Measurements from ENCODE around the gene LDHA. TPM values are rescaled to one million over a fixed set of nuclear protein-coding genes. Genes with fewer than 3 reads are reported as not detected.

The LDHA gene
- total and polyA plus RNA-seq, 9 of the 15 experiments (the other 6 are each of a cell fraction or from before 2014, with no cell fraction given), result 535 to 3,001 (median 926) TPM

DNA sequence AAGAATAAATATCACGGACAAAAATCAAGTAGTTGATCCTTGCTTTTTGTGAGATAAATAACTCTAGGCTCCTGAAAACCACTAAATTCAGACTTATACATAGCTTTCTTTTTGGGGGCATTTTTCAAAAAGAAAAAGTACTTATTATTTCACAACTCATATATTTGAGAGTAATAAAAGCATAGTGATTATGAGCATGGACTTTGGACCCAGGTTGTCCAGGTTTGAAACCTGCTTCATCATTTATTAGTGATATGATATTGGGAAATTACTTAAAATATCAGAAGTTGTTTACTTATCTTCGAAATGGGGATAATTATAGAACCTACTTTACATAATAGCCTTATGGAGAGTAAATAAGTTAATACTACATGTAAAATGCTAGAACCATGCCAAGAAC lies 44.3 kb downstream of the LDHA start:
- Histone ChIP-seq H3K4me3 (no peak overlapping the region), H3K36me3 (ENCODE audit: control insufficient read depth, insufficient read depth, low read length) (no peaks in the 10 kb centered on the region), H3K27ac (ENCODE audit: extremely low read depth, low read depth, low read length) (no peak overlapping the region), H3K9ac (ENCODE audit: insufficient read depth in 1 of 2, low read depth in 2 of 2, low read length in 2 of 2) (no peak overlapping the region), H3K9me3 (replicated peaks; ENCODE audit: control insufficient read depth, insufficient read depth, low read depth, low read length) (no peaks in the 10 kb centered on the region), H3K79me2 (ENCODE audit: control insufficient read depth, insufficient read depth, low read length) (no peaks in the 10 kb centered on the region), H3K9me1 (ENCODE audit: control insufficient read depth, insufficient read depth, low read length) (no peaks in the 10 kb centered on the region), H3K4me1 (replicated peaks in 1 of 2; ENCODE audit: control insufficient read depth in 2 of 2, insufficient read depth in 2 of 2, low read length in 2 of 2) (no peaks in the 10 kb centered on the region), H3K27me3 (ENCODE audit: control insufficient read depth in 2 of 2, insufficient read depth in 2 of 2, low read length in 2 of 2) (no peaks in the 10 kb centered on the region), H3K4me2 (ENCODE audit: insufficient read depth, low read length) (no peak overlapping the region), H4K20me1 (replicated peaks; ENCODE audit: control insufficient read depth, insufficient read depth, low read length) (no peaks in the 10 kb centered on the region), H2AFZ (ENCODE audit: low read depth, low read length) (no peak overlapping the region)
- TF ChIP-seq RBFOX2 (IDR thresholded peaks at IDR 0.05; ENCODE audit: low read depth, low read length) (no peak), POLR3A (IDR thresholded peaks at IDR 0.05; ENCODE audit: borderline replicate concordance, extremely low read depth, insufficient read depth, insufficient read length) (no peak), ERF (CRISPR knock-in tag; IDR thresholded peaks at IDR 0.05) (no peak), KLF6 (CRISPR knock-in tag; IDR thresholded peaks at IDR 0.05; ENCODE audit: borderline replicate concordance) (no peak), TRIM24 (IDR thresholded peaks at IDR 0.05) (no peak), MAFK (IDR thresholded peaks at IDR 0.05; ENCODE audit: low read length) (no peak), SAP30 (IDR thresholded peaks at IDR 0.05; ENCODE audit: borderline replicate concordance, insufficient read depth, low read depth, low read length, poor library complexity, severe bottlenecking) (no peak), MEF2A (IDR thresholded peaks at IDR 0.05; ENCODE audit: control insufficient read depth, low read depth, low read length) (no peak), ZNF507 (tag; conservative IDR thresholded peaks at IDR 0.05) (no peak), DIDO1 (tag; IDR thresholded peaks at IDR 0.05; ENCODE audit: low read depth) (no peak), MTA1 (IDR thresholded peaks at IDR 0.05; ENCODE audit: borderline replicate concordance) (no peak), ZNF165 (CRISPR knock-in tag; IDR thresholded peaks at IDR 0.05; ENCODE audit: borderline replicate concordance) (no peak), ZNF217 (CRISPR knock-in tag; IDR thresholded peaks at IDR 0.05) (no peak), POLR2B (IDR thresholded peaks at IDR 0.05; ENCODE audit: low read depth, partially characterized antibody) (no peak)
- TF ChIP-seq, protein P1, sequence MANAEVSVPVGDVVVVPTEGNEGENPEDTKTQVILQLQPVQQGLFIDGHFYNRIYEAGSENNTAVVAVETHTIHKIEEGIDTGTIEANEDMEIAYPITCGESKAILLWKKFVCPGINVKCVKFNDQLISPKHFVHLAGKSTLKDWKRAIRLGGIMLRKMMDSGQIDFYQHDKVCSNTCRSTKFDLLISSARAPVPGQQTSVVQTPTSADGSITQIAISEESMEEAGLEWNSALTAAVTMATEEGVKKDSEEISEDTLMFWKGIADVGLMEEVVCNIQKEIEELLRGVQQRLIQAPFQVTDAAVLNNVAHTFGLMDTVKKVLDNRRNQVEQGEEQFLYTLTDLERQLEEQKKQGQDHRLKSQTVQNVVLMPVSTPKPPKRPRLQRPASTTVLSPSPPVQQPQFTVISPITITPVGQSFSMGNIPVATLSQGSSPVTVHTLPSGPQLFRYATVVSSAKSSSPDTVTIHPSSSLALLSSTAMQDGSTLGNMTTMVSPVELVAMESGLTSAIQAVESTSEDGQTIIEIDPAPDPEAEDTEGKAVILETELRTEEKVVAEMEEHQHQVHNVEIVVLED (CRISPR knock-in tag; IDR thresholded peaks at IDR 0.05), result no peak
- TF ChIP-seq, protein P2, sequence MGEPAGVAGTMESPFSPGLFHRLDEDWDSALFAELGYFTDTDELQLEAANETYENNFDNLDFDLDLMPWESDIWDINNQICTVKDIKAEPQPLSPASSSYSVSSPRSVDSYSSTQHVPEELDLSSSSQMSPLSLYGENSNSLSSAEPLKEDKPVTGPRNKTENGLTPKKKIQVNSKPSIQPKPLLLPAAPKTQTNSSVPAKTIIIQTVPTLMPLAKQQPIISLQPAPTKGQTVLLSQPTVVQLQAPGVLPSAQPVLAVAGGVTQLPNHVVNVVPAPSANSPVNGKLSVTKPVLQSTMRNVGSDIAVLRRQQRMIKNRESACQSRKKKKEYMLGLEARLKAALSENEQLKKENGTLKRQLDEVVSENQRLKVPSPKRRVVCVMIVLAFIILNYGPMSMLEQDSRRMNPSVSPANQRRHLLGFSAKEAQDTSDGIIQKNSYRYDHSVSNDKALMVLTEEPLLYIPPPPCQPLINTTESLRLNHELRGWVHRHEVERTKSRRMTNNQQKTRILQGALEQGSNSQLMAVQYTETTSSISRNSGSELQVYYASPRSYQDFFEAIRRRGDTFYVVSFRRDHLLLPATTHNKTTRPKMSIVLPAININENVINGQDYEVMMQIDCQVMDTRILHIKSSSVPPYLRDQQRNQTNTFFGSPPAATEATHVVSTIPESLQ (CRISPR knock-in tag; IDR thresholded peaks at IDR 0.05), result no peak
- TF ChIP-seq, protein P3, sequence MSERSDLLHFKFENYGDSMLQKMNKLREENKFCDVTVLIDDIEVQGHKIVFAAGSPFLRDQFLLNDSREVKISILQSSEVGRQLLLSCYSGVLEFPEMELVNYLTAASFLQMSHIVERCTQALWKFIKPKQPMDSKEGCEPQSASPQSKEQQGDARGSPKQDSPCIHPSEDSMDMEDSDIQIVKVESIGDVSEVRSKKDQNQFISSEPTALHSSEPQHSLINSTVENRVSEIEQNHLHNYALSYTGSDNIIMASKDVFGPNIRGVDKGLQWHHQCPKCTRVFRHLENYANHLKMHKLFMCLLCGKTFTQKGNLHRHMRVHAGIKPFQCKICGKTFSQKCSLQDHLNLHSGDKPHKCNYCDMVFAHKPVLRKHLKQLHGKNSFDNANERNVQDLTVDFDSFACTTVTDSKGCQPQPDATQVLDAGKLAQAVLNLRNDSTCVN (CRISPR knock-in tag; IDR thresholded peaks at IDR 0.05), result no peak
- CTCF ChIA-PET (ENCODE audit: low intra/inter-chr PET ratio), result no interaction called here
- intact Hi-C loops (cut with micrococcal nuclease), result no loop called here
- POLR2A ChIA-PET, result interaction anchor here (1.5 kb wide), 1 partner anchor 17 kb away, joined by 4 read pairs; the partner anchor contains the start of gene LDHAL6A
- ATAC-seq (no peak), DNase-seq (ENCODE audit: extremely low read depth in 1 of 4, low spot score in 3 of 4) (no peak), FAIRE-seq (no peak)
- in situ Hi-C loops (cut with MboI), result no loop called here
- WGBS (ENCODE audit: insufficient coverage, low coverage, missing lambda C conversion rate), result 6% methylated on average over 2 of the region's 2 CpGs
- no TSS peak for BruUV-seq (replicated peaks)
